GM21423 (cell line): ENCODE data around the gene FMN2.

ENCODE experiments used
- ATAC-seq: cut with Tn5 transposase; IDR thresholded peaks from one replicate; pipeline ENCODE4 v1.9.1; 2021; ENCODE audit warnings: mild to moderate bottlenecking, moderate library complexity; ENCODE audit not compliant: unreplicated experiment

FMN2 gene

DNA sequence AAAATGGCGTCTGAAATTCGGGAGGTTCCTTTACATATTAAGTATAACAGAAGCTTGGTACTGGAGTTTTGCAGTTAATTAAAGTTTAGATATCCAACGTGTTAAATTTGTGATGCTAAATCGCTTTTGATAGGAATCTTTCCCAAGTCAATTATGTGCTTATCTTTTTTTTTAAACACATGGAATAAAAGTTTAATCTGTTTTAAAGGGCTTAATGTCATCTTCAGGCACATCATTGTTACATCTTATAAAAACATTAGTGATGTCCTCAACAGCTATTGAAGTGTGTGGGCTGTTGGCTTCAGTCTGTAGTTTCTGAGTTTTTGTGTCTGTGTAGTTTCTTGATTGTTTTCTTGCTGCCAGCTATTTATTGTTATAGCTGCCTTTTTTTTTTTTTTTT, 5.3 kb downstream of the FMN2 start:
- ATAC-seq, result no peak

DNA sequence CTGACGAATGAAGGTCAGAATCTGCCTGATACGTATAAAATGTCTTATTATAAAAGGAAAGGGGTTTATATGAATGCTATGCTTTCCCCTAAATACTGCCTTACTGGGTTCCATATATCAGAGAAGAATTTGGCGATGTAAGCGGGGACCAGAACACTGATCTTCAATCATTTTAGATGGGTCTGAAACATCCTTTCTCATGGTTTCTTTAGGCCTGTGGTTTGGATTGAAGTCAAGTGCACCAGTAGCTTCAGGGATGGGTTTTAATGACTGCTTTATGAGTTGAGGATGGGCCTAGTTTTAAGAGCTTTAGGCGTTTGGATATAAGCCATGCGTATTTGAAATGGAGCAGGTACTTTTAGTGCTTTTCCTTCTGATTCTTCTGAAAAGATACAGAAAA, 6.9 kb downstream of the FMN2 start:
- no peak for ATAC-seq

DNA sequence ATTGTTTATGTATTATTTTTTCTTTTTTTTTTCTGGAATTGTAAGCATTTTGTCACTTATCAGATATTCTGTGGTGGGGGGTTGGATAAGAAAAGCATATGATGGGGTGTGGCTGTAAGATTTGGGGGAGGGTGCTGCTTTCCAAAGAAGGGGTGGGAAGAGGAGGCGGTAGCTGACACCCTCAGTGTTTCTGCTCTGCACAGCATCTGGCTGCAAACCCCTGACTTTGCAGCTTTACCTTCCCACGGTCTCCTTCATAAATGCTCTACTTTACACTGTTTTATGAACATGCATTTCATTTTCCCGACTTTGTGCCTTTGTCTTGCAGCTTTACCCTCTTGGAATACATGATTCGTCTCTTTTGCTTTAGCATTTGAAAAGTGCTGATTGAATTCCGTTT, 7.6 kb downstream of the FMN2 start:
- ATAC-seq, result no peak

DNA sequence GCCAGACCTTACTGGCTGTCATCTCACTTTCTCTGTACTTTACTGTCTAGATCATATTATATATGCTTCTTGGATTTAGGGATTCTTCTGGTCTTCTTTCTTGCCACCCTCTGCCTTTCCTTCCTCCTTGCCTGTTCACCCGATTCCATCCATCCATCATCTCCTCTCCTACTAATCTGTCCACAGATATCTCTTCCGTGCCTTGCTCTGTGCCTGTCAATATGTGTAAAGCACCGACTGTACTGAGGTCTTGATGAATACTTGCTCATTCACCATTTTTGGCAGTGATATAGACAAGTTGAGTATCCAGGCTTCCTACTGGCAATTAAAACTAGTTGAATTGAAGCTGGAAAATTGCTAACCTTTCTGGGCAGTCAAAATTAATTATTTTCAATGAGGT, 8.1 kb downstream of the FMN2 start:
- ATAC-seq, result no peak

DNA sequence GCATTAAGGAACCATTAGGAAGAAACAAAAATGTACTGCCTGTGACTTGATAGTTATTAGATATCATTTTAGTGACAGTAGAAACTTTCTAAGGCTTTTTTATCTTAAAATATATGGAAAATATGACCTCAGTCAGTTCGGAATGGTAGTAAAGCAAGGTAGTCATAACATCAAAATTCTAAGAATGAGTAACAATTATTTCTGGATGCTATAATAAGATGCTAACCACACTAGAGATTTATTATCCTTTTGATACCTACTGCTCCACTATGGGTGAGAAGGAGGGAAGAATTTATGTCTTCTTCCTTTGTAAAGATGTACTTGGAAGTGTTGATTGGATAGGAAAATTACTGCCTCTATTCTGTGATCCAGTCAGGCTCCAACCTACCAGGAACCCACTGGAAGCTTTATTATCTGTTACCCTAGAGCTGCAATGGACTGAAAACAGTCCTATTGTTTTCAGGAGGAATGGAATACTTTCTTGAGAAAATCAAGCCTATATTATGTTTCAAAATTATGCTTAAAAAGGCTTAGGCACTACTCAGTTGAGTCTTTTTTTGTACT, 8.8 kb downstream of the FMN2 start:
- no peak for ATAC-seq

DNA sequence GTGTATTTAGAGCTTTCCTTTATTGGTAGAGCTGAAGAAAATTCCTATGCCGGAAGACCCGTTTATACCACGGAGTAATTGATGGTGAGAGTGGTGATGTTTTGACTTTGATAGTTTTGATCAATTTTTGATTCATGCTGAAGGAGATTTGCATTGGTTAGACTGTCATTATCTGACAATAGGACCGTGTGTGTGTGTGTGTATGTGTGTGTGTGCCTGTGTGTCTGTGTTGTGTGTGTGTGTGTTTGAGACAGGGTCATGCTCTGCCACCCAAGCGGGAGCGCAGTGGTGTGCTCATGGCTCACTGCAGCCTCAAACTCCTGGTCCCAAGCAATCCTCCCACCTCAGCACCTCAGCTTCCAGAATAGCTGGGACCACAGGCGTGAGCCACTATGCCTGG, 9.6 kb downstream of the FMN2 start:
- no peak for ATAC-seq

DNA sequence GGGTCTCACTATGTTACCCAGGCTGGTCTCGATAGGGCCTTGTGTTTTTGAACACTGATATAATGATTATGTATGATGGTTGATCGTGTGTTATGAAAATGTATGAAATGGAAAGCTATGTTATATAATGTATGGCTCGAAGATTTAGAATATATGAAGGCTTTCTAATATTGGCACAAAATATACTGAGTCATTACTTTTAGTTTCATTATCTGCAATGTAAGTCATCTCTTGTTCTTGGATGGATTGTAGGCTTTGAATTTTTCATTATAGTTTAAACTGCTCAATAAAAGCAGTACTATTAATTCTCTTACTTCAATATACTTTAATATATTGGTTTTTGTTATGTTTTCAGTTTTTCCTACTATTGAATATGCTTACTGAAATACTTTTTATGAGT, 10.1 kb downstream of the FMN2 start:
- no peak for ATAC-seq

DNA sequence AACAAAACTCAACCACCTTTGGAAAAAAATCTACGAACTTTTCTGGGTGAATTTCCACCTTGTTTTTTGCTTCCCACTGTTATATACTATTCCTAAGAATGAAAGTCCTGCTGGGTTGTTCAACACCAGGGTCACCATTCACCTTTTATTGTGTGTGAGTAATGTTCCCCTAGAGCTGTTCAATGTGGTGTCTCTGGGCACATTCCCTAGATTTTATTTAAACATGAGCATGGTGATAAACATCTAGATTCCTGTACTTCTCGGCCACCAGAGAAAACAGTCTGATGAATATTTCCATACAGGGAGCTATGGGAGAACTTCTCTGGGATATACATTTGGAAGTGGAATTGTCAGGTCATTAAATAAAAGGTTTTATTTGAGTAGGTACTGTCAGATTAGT, 13.0 kb downstream of the FMN2 start:
- ATAC-seq, result no peak

DNA sequence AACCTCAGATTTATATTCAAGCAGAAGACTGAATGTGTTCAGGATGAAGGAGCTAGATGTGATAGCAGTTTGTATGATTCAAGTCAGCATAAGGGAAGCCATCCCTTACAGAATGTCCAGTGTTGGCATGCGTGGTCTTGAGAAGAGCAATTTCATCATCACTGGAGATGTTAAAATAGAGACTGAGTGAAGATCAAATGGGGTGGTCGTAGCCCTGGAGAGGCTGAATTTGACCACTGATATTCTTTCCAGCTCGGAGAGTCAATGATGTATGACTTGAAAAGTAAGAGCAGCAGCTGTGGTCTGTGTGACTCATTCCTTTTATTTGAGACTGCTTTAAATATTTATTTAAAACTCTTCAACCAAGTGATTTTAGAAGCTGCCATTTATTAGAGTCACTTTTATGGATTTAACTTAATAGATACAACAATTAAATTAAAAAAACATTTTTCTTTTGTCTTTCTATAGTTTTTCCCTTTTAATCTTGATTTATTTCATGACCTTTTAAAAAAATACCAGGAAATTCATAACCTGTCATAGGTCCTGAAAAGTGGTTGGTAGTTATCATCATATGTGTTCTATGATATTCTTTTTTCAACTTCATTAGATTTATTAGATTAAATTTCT, 15.5 kb downstream of the FMN2 start:
- no peak for ATAC-seq

DNA sequence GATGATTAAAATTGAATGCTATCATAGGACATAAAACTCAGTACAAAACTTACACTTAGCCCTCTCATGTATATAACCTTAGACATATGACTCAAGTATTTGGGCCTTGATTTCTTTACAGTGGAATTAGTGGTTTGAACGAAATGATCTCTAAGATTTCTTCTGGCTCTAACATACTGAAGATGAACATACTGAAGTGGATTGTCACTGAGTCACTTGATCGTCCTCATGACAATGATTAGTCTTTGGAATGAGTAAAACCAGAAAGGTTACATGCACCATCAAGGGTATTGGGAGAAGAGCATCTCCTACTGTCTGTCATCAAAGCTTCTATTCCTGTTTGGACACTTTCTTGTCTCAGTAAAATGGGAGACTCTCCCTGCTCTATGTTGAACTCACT, 17.4 kb downstream of the FMN2 start:
- no peak for ATAC-seq

DNA sequence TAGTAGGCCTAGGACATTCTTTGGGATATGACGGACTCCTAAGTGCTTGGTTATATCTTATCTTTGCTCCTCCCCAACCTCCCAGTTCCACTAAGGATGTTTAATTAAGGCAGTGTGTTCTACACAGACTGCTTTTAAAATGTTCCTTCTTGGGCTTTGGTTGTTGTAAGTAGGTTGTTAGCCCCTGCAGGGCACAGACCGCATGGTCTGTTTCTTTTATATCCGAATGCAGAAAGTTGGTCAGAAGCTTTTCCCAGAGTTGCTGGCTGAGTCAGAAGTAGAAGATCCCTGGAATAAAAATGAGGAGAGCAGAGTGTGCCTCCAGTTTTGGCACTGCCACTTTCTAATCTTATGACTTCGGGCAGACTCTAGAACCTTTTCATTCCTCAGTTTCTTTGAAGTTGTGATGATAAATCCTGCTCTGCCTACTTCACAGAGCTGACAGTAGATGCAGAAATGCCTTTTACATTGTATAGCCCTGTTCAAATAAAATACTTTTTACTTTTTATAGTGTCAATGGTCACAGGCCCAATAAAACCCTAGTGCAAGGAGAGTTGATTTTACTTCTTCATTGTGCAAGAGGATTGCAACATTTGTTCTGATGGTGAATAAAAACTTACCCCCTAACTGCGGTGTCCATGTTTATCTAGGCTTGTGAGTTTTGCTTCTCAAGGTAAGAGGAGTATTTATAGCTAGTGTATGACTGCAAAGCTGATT, 18.4 kb downstream of the FMN2 start:
- ATAC-seq, result no peak

DNA sequence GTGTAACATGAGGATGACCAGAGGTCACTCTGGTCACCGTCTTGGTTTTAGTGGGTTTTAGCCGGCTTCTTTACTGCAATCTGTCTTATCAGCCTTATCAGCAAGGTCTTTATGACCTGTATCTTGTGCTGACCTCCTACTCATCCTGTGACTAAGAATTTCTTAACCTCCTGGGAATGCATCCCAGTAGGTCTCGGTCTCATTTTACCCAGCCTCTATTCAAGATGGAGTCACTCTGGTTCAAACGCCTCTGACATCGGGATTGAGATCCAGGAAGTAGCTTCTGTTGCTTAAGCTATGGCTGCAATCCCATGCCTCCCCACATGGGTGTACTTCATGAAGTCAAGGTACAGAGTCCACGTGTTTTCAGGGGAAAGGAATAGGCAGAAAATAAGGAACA, 19.9 kb downstream of the FMN2 start:
- no peak for ATAC-seq

DNA sequence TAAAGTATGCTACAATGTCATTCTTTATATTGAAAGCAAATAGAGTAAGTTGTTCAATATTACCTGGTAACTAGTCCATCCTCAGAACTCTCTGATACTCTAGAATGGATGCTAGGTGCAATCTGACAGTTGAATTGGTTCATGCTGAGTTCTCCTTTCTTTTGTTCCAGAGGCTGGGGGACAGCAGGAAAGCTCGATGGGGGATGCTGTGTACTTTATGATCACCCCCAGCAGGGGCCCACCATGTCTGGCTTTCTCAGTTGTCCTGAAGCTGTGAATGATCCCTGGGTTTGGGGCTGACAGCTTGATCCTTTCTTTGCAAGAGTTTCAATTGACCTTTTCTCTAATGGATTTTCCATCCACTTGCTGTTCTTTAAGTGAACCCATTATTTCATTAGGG, 22.5 kb downstream of the FMN2 start:
- ATAC-seq, result no peak

DNA sequence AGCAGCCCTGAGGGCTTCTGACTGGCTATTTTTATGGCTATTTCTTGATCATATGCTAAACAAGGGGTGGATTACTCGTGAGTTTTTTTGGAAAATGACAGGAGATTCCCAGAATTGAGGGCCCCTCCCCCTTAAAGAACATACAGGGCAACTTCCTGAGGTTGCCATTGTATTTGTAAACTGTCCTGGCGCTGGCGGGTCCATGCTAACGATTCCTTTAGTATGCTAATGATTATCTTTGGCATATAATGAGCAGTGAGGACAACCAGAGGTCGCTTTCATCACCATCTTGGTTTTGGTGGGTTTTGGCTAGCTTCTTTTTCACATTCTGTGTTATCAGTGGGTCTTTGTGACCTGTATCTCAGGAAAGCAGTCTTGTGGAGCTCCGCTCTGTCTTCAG, 24.1 kb downstream of the FMN2 start:
- no peak for ATAC-seq

DNA sequence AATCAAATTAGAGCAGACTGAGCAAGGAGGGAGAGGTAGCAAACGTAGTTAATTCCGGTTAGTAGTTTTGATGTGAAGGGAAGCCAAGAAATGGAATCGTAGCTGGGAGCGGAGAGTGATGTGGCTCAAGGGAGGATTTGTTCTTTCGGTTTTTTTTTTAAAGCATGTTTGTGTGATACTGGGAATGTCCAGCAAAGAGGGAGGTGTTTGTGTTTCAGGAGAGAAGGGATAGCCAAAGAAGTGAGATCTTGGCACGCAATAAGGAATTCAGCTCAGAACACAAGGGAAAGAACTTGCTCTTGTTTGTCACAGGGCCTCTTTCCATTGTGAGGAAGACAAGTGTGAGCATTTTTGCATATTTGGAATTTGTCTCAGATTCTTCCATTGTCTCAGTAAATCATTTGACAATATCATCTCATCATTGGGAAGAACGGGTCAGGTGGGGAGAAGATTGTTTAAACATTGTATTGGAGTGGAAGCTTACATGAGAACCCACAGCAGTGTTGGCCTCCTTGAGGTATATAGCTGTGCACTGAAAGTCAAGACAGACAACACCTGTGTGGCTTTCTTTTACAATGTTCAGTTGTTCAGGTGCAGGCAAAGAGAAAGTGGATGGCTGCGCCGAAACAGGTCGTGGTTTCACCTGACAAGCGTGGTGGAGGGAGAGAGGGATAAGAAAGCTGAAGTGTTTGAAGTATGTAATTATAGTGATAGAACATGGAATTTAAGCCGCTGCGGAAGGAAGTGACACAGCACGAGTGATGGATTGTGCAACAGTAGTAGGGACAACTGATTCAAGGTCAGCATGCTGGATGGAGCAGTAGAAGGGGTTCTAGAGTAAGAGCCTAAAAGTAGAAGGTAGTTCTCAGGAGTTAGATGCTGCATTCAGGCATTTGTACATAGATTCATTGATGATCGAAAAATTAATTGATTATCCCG, 25.4 kb downstream of the FMN2 start:
- ATAC-seq, result no peak

DNA sequence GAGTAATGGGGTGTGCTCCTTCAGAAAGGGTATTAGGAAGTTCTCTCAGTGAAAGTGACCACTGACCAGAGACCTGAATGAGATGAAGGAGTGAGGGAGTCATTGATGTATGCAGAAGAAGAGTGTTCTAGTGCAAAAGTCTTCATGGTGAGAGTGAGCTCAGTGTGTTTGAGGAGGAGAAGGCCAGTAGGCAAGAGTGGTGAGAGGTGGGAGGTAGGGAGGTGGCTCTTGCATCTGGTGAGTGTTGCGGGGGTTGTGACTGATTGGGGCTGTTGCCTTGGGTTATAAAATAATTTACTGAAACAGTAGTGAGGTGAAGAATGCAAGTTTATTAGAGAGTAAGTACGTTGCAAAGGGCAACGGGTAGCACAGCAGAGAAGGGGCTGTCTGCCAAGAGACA, 26.2 kb downstream of the FMN2 start:
- no peak for ATAC-seq

DNA sequence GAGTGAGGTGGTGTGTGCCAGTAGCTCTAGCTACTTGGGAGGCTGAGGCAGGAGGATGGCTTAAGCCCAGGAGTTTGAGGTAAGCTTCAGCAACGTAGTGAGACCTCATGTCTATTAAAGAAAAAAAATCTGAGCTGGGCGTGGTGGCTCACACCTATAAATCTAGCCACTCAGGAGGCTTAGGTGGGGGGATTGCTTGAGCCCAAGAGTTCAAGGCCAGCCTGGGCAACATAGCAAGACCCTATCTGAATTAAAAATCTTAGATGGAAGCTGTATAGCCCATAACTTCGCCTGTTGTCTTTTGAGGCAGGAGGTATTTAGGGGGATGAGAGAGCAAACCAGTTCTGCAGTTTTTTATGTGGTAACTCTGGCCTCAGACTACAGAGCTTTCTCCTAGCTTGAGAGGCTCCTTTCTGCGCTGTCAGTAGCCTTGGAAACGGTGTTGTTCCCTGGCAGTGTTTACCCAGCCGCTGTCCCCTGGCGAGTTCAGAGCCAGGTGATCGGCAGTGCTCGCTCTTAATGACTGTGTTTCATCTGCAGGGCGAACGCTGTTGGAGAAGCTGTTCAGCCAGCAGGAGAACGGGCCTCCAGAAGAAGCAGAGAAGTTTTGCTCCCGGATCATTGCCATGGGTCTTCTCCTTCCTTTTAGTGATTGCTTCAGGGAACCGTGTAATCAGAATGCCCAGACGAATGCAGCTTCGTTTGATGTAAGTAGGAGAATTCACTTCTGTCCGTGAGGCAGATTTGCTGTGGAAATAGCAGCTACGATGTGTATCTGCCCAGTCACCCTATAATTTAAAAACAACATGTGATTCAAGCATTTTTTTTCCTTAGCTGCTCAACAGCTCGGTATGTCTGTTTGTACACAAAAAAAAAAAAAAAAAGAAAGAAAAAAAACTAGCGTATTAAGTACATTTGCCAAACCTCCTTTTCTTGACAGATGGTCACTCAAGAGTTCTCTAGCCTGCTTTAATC, 31.2 kb downstream of the FMN2 start:
- no peak for ATAC-seq

DNA sequence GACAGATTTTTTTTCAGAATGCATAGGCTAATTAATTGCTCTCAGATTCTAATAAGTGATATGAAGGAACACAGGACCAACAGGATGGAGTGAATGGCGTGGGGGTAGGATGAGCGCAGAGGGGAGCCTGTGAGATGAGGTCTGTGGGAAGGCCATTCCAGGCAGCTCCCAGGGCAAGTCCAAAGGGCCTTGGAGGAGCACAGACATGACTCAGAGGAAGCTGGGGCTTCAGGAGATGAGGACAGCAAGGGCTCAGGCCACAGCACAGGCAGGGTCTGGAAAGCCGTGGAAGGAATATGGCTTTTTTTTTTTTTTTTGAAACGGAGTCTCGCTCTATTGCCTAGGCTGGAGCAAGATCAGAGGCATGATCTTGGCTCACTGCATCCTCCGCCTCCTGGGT, 35.1 kb downstream of the FMN2 start:
- no peak for ATAC-seq

DNA sequence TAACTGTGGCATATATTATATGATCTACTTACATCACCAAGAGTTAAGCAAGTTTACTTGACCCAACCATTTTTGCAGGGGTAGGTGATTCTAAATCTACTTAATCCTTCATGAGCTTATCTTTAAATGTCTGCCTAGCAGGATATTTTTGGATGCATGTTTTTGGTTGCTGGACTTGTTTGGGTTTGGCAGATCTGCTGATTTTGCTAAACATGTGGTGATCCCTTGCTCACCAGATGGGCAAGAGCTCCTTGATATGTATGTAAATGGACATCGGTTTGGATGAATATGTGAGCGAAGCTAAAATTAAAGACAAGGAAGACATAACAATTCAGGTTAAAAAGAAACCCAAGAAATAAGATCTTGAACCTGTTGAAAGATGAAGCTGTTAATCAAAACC, 36.7 kb downstream of the FMN2 start:
- ATAC-seq, result no peak

DNA sequence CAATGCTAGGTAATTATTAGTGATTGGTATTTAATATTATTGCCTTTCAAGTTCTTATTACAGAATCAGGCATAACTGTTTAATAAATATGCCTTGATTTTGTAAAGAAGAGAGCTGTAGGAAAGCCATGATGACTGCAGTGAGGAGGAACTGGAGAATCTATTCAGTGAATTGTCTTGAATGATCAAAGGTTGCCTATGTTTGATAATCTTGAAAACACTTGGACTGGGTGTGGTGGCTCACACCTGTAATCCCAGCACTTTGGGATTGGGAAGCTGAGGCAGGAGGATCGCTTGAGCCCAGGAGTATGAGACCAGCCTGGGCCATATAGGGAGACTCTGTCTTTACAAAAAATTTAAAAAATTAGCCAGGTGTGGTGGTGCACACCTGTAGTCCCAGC, 42.4 kb downstream of the FMN2 start:
- ATAC-seq, result no peak
